OCI-LY3 (cell line): ENCODE measurements around the gene CPLANE1.

Experiments used
- H2AFZ ChIP-seq: fragments of 200-600, 300-600 bp; shearing (Covaris generic); 2 replicates; pipeline ENCODE4 v1.6.0; 2014; ENCODE audit warnings: antibody characterized with exemption, low read depth, low read length
- H3K27ac ChIP-seq: fragments of 200-600, 300-600 bp; sonication (generic); 2 replicates; pipeline ENCODE4 v1.5.1; 2014; ENCODE audit warnings: mild to moderate bottlenecking, low read length, moderate library complexity, mixed read lengths
- H3K27me3 ChIP-seq: fragments of 200-600, 300-600 bp; sonication (generic); 2 replicates; pipeline ENCODE4 v1.6.1; 2014; ENCODE audit warnings: low read depth, low read length, mixed read lengths
- H3K36me3 ChIP-seq: fragments of 200-600, 300-600 bp; sonication (generic); replicated peaks from 2 replicates; pipeline ENCODE3; 2014; ENCODE audit warnings: low read depth, low read length, mixed read lengths
- H3K4me1 ChIP-seq: fragments of 300-600, 200-600 bp; sonication (generic); 2 replicates; pipeline ENCODE4 v1.6.1; 2014; ENCODE audit warnings: low read length, mixed read lengths
- H3K4me2 ChIP-seq: fragments of 200-600, 300-600 bp; sonication (generic); 2 replicates; pipeline ENCODE4 v1.6.1; 2014; ENCODE audit warnings: low read length, mixed read lengths
- H3K4me3 ChIP-seq: fragments of 300-600, 200-600 bp; sonication (generic); 2 replicates; pipeline ENCODE4 v1.5.1; 2014; ENCODE audit warnings: antibody characterized with exemption, mild to moderate bottlenecking, low read length, moderate library complexity
- H3K79me2 ChIP-seq: fragments of 300-600, 200-600 bp; shearing (Covaris generic); 2 replicates; pipeline ENCODE4 v1.6.1; 2014; ENCODE audit warnings: mild to moderate bottlenecking, low read length, mixed read lengths
- H3K9ac ChIP-seq: fragments of 300-600, 200-600 bp; shearing (Covaris generic); 2 replicates; pipeline ENCODE4 v1.6.0; 2014; ENCODE audit warnings: mild to moderate bottlenecking, low read length, moderate library complexity
- H3K9me3 ChIP-seq: fragments of 200-600, 300-600 bp; shearing (Covaris generic); 2 replicates; pipeline ENCODE4 v1.6.1; 2014; ENCODE audit warnings: low read length, mixed read lengths; ENCODE audit not compliant: insufficient read depth
- H4K20me1 ChIP-seq: fragments of 200-600, 300-600 bp; sonication (generic); 2 replicates; pipeline ENCODE4 v1.6.1; 2016; ENCODE audit warnings: low read length, mixed read lengths; ENCODE audit not compliant: insufficient read depth
- EZH2phosphoT487 ChIP-seq: fragments of 200-600 bp; shearing (Covaris generic); IDR thresholded peaks from 2 replicates; pipeline ENCODE4 v1.6.1; 2018; ENCODE audit warnings: antibody characterized with exemption, mixed run types, low read depth
- TF ChIP-seq, protein P1 (sequence below): fragments of 200-600, 300-600 bp; sonication (generic); IDR thresholded peaks from 2 replicates; pipeline ENCODE4 v1.5.1; 2014; ENCODE audit warnings: antibody characterized with exemption, low read length, low read depth

CPLANE1 gene

DNA sequence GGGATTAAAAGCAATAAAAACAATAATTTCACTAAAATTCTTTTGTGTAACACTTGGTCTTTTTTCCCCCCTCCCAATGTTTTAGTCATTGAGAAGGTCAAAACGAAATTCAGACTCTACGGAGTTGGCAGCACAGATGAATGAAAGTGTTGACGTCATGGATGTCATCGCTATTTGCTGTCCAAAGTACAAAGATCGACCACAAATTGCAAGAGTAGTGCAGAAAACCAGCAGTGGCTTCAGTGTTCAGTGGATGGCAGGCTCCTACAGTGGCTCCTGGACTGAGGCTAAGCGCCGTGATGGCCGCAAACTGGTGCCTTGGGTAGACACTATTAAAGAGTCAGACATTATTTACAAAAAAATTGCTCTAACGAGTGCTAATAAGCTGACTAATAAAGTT, 184.7 kb downstream of the CPLANE1 start:
- H3K27me3 ChIP-seq = no peaks in the 10 kb centered on the region
- no peak overlapping the region for H3K9ac ChIP-seq
- H3K9me3 ChIP-seq = no peaks in the 10 kb centered on the region
- peaks cover 2% of the 10 kb centered on the region for H3K36me3 ChIP-seq
- H2AFZ ChIP-seq = no peak overlapping the region
- TF ChIP-seq, protein P1, sequence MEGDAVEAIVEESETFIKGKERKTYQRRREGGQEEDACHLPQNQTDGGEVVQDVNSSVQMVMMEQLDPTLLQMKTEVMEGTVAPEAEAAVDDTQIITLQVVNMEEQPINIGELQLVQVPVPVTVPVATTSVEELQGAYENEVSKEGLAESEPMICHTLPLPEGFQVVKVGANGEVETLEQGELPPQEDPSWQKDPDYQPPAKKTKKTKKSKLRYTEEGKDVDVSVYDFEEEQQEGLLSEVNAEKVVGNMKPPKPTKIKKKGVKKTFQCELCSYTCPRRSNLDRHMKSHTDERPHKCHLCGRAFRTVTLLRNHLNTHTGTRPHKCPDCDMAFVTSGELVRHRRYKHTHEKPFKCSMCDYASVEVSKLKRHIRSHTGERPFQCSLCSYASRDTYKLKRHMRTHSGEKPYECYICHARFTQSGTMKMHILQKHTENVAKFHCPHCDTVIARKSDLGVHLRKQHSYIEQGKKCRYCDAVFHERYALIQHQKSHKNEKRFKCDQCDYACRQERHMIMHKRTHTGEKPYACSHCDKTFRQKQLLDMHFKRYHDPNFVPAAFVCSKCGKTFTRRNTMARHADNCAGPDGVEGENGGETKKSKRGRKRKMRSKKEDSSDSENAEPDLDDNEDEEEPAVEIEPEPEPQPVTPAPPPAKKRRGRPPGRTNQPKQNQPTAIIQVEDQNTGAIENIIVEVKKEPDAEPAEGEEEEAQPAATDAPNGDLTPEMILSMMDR = no peak
- no peak for TF ChIP-seq EZH2phosphoT487
- no peak overlapping the region for H3K4me2 ChIP-seq
- H4K20me1 ChIP-seq = no peaks in the 10 kb centered on the region
- H3K4me3 ChIP-seq = no peak overlapping the region
- H3K4me1 ChIP-seq = no peaks in the 10 kb centered on the region
- H3K27ac ChIP-seq = no peak overlapping the region
- no peaks in the 10 kb centered on the region for H3K79me2 ChIP-seq

DNA sequence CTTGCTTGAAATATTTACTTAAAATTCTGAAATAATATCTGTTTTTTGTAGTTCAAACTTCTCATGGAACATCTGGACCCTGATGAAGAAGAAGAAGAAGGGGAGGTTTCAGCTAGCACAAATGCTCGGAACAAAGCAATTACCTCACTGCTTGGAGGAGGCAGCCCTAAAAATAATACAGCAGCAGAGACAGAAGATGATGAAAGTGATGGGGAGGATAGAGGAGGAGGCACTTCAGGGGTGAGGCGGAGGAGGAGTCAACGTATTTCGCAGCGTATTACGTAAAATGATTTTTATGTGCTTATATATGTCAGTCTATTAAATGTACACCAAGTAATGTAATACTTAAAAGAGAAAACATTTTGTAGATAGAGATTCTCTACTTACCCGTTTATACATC, 185.4 kb downstream of the CPLANE1 start:
- Histone ChIP-seq H3K4me3 (no peak overlapping the region), H4K20me1 (no peaks in the 10 kb centered on the region), H3K4me2 (no peak overlapping the region), H3K9me3 (no peaks in the 10 kb centered on the region), H2AFZ (no peak overlapping the region), H3K27me3 (no peaks in the 10 kb centered on the region), H3K4me1 (no peaks in the 10 kb centered on the region), H3K79me2 (no peaks in the 10 kb centered on the region), H3K9ac (no peak overlapping the region), H3K27ac (no peak overlapping the region), H3K36me3 (peaks cover 4% of the 10 kb centered on the region)
- no peak for TF ChIP-seq EZH2phosphoT487
- TF ChIP-seq, protein P1 = no peak

DNA sequence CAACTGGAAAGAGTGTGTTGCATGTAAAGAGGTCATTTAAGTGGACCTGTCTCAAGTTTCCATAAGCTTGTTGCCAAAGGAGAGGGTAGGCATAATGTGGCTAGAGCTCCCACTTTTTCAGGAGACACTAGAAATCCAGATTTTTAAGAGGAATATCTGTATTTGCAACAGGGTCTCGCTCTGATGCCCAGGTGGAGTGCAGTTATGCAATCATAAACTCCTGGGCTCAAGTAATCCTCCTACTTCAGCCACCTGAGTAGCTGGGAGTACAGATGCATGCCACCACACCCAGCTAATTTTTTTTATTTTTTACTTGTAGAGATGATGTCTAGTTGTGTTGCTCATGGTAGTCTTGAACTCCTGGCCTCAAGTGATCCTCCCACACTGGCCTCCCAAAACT, 189.1 kb downstream of the CPLANE1 start:
- H4K20me1 ChIP-seq = no peaks in the 10 kb centered on the region
- H3K27me3 ChIP-seq = no peaks in the 10 kb centered on the region
- no peaks in the 10 kb centered on the region for H3K4me1 ChIP-seq
- no peaks in the 10 kb centered on the region for H3K79me2 ChIP-seq
- no peak overlapping the region for H2AFZ ChIP-seq
- no peak overlapping the region for H3K27ac ChIP-seq
- TF ChIP-seq EZH2phosphoT487 = no peak
- TF ChIP-seq, protein P1 = no peak
- H3K9me3 ChIP-seq = no peaks in the 10 kb centered on the region
- no peak overlapping the region for H3K9ac ChIP-seq
- H3K4me2 ChIP-seq = no peak overlapping the region
- no peak overlapping the region for H3K4me3 ChIP-seq
- H3K36me3 ChIP-seq = peaks cover 5% of the 10 kb centered on the region

DNA sequence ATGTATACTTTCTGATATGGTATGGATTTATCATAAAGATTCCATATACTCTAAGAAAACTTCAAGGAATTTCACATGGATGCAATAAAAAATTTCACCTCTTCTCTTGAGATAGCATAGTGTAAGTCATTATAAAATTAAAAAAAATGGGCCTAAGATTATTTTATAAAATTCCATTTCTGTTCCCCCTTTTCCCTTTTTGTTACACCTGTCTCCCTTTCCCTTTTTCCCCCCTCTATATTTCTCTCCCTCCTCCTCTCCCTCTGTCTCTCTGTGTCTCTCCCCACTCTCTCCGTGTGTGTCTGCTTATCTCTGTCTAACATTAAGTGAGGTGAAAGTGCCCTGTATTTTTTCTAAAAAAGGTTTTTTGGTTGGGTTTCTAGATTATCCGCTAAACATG, 192.4 kb downstream of the CPLANE1 start:
- Histone ChIP-seq H4K20me1 (no peaks in the 10 kb centered on the region), H3K4me1 (no peaks in the 10 kb centered on the region), H3K27me3 (no peaks in the 10 kb centered on the region), H3K79me2 (no peaks in the 10 kb centered on the region), H2AFZ (no peak overlapping the region), H3K4me2 (no peak overlapping the region), H3K4me3 (no peak overlapping the region), H3K9me3 (no peaks in the 10 kb centered on the region), H3K9ac (no peak overlapping the region), H3K27ac (no peak overlapping the region), H3K36me3 (peaks cover 5% of the 10 kb centered on the region)
- no peak for TF ChIP-seq EZH2phosphoT487
- TF ChIP-seq, protein P1 = no peak
